Left renal pelvis (tissue), 4 donors: Measurements from ENCODE around the gene CHN2. TPM values are rescaled to one million over a fixed set of nuclear protein-coding genes. Genes with fewer than 3 reads are reported as not detected.
A peak's percentile ranks its signal among the peaks of the same experiment; 100 is the strongest.
"Not testable (repeated sequence)": the region's sequence is repeated elsewhere in the genome, so short reads cannot be mapped to it uniquely, and the experiment has no call there.

Experiments
- DNase-seq, 4 donors: peaks; one replicate each; pipeline ENCODE4 v3.0.0-alpha.2; 2013; ENCODE audit warnings: low read depth in 4 of 4, low spot score in 3 of 4
- polyA plus RNA-seq, 4 donors: library from polyadenylated mRNA; unstranded; fragments of 120-200 nt; gene quantifications; one replicate each; pipeline ENCODE4 v1.2.1, GENCODE V29; 2013; ENCODE audit not compliant: insufficient read length in 4 of 4

The CHN2 gene
- polyA plus RNA-seq, 4 donors = 11.3 to 21.8 (median 18.7) TPM

- DNase-seq = no peak
These were observed 9.0 kb upstream of the CHN2 start for GRCh38 chr7:29185613-29186012.

DNA sequence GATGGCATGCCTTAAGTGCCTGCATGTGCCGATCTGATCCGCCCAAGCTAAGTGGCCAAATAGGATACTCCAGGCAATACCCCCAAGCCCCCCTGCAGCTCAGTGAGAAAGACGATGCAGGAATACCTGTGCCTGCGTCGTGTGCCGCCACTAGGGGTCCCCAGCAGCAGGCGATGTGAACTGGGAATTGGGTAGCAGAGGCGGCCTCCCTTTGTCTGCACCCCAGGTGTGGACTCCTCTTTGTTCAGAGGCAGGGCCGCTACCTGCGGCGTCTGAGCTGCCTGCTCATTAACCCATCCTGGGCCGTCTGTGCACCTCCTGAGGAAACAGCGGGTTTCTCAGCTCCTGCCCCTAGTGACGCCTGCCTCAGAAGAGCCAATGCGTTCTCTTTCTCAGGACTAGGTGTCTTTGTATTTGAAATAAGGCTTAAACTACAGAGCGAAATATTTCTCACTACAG lies 4.8 kb upstream of the CHN2 start:
- peak in 1 of 4 donors; percentile 31 for DNase-seq

- DNase-seq = no peak
These were observed 4.1 kb upstream of the CHN2 start for GRCh38 chr7:29190349-29191045.

- DNase-seq = no peak
These were observed 2.3 kb upstream of the CHN2 start for GRCh38 chr7:29192323-29192722.

DNA sequence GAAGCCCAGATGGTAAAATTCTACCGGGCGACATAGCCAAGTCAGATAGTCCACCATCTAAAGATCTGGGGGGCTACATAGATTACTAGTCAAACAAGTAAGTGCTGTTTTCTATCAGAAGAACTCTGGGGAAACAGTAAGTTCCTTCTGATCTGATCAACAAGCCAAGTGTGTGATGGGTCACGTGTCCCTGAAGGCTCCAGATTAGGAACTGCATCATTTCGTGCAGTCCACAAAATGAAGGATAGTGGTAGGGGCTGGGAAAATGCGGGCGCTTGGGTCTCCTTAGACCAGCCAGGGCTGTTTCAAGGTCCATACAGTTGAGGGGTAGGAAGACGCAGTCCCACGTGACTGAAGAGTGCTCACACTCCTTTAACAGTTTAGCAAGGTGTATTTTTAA lies 1.8 kb upstream of the CHN2 start:
- no peak for DNase-seq

- DNase-seq = no peak
These were observed 1.0 kb upstream of the CHN2 start for GRCh38 chr7:29193316-29194205.

DNA sequence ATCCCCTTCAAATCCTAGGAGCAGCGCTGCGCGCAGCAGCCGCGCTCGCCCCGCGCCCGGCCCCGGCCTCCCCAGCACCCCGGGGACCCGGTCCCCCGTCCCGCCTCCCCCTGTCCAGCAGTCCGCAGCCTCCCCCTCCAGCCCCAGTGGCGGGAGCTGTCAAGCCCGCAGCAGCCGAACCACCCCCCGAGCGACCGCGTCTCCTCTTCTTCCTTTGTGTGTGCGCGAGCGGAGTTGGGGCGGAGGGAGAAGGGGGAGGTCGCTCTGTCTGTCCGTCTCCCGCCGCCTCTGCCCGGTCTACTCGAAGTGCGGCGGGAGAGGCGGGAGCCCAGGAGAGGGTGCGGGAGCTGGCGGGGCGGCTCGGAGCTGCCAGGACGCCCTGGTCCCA lies 375 bp upstream of the CHN2 start:
- no peak for DNase-seq

GRCh38 chr7:29196191-29196590 lies 1.6 kb downstream of the CHN2 start:
- no peak for DNase-seq

DNA sequence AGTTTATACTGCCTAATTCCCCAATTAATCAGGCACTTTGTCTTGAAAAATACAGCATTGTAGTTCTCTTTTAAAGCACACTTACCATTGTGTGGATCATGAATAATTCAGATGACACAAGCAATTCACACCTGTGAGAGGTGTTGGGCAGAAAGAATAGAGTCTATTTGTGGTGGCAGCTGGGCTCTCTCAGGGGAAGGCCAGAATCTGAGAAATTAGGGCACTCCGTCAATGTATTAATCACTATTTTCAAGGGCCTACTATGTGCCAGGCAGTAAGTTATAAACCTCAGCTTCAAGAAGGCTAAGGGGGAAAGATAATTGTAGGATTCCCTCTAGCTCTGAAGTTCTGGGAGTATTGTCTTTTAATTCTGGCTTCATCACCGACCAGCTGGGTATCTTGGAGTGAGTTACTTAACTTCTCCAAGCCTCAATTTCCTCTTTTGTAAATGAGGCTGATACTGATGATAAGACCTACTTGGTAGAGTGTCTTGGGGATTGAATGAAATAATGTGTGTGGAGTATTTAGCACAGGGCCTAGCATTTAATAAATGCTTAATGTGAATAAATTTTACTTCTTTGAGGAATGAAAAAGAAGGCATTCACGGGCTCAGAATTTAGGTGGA lies 2.5 kb downstream of the CHN2 start:
- no peak for DNase-seq

DNA sequence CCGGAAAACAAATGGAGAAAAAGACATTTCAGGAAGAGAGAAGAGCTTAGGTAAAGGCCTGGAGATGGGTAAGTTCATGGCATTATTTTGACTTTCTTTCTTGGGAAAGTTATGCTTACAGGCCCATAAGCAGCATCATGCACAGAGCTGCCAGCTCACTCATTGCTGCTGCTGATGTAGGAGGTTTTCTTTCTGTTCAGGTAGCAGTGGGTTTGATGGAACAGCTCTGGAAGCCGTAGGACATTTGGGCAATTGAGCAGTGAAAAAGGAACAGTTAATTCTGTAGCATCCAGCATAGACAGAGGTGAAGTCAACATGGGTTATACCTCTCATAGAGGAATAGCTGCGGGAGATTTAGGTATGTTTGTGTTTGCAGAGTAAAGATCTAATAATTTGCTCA lies 3.3 kb downstream of the CHN2 start:
- no peak for DNase-seq

- no peak for DNase-seq
These were observed 5.2 kb downstream of the CHN2 start for GRCh38 chr7:29199776-29200175.

GRCh38 chr7:29202651-29203069 lies 8.1 kb downstream of the CHN2 start:
- DNase-seq = no peak

DNA sequence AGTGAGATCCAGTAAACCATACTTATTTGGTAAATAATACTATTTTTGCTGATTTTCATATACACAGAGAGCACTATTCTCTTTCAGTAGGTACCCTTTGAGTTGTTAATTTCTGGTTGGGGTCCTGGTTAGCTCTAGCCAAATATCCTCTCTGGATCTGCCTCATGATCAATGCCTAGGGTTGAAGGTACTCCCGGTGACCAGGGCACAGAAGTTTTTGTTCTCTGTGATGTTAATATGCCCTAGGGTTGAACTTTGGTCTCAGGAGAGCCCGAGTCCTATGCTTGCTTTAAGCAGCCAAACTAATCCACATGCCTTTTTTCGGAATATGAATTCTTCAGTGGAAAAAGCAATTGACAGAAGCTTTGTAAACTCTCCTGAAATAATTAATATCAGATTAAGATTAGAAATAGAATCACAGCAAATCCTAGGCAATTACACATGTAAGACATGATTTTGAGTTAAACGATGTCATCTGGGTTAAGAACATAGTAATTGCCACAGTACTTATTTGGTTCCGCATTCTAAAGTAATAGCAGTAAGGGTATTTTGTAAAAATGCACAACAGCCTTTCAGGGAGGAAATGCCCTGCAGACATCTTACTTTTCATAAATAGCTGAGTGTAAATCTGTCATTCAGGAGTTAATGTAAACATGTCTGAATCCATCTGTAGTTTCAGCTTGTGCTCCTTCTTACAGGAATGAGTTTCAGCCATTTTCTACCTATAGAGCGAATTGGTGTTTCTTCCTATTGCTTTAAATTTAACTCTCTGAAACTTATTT lies 10.1 kb downstream of the CHN2 start:
- no peak for DNase-seq

- DNase-seq = no peak
These were observed 12.7 kb downstream of the CHN2 start for GRCh38 chr7:29207162-29207801.

DNA sequence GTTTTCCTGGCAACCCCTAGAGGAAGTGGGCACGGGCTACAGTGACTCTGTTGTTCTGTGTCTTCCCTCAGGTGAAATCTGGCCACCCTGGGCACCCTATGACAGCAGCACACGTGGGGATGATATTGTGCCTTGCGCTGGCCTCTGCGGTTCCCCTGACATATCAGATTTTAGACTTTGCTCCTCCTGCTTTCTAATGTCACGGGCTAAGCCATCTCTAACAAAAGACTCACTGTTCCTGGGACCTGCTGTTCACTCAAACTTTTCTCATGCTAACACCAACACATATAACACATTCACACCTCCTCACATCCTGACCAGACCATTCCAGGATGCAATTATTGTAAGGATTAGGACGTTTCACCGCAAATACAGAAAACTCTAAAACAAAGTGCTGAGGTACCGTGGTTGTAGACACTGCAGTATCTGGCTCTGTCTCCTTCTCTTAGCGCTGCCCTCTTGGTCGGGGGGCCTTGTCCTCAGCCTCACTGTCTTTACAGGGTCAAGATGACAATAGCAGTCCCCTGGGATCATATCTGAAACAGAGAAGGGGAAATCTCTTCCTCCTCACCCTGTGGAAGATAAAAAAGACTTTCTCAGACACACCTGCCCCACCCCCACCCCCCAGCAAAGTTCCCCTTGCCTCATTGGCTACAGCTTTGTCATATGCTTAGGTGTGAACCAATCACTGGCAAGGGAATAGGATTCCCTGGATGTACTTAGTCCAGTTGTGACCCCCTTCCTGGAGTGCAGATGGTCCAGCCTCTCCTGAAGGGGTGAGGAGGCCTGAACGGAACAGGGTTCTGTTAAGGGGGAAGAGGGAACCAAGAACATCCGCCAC lies 14.1 kb downstream of the CHN2 start:
- DNase-seq = no peak

DNA sequence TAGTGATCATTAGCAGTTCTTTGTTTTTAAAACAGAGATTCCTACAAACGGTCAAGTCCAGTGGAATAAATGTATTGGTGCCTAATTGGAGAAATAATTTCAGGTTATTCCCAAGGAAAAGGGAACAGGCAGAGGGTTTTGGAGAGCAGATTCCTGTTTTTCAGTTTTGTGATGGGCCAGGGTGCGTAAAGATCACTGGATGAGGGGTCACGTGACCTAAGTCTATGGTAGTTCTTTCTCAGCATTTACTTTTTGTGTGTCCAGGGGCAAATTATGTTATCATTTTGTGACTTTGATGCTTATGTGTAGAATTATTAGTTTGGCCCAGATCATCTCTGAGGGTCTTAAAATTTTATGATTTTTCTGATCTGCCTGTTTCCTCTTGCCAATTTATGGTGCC lies 15.2 kb downstream of the CHN2 start:
- no peak for DNase-seq

DNA sequence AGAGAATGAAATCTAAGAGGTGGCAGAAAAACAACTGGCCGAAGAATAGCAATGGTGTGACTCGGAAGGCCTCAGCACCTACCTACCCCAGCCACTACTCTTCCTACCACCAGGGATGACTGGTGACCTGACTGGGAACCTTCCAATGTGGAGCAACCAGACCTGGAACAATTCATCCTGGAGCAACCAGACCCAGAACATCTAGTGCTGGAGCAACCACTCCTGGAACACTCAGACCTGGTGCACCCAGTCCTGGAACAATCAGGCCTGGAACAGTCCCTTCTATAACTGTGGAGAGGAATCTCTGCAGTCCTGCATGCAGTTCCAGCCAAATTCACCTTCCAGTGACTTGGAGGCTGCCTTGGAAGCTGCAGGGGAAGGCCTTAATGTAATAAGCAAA lies 18.2 kb downstream of the CHN2 start:
- not testable (repeated sequence) for DNase-seq

DNA sequence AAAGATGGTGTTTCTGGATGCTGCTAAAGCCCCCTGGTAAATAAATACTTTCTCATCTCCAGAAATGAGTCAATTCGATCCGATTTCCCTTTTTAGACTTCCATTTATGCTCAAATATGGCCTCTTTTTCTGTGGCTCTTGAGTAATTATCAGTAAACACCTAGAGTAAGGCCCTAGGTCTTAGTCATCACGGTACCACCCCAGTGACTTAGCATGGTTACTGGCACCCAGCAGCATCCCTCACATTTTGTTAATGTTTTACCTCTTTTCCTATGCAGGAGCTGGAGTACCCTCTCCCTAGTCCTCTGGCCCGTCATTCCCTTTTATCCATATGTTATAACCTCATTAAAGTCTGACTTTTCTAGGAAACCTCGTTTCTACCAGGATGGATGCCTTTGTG lies 19.5 kb downstream of the CHN2 start:
- no peak for DNase-seq

GRCh38 chr7:29214816-29215215 lies 20.2 kb downstream of the CHN2 start:
- no peak for DNase-seq
